ENCODE measurements around the gene AQP5.

The AQP5 gene

GRCh38 chr12:49961111-49961922, at the start of gene AQP5:
TSS of gene AQP5 (plus strand) at chr12:49961872. CDS start at chr12:49962018, 146 bp downstream.
- DNase-seq, result no peak

GRCh38 chr12:49912345-49913255, 49.1 kb upstream of the AQP5 start:
- DNase-seq, result no peak

- no peak for DNase-seq
Measured at GRCh38 chr12:49916129-49916919, 45.3 kb upstream of the AQP5 start.

GRCh38 chr12:49917166-49917787, 44.4 kb upstream of the AQP5 start:
- no peak for DNase-seq

GRCh38 chr12:49917788-49918173, 43.9 kb upstream of the AQP5 start:
- DNase-seq, result no peak

- DNase-seq, result peak; percentile 56
Measured at GRCh38 chr12:49920241-49920914, 41.3 kb upstream of the AQP5 start.

GRCh38 chr12:49920915-49921286, 40.8 kb upstream of the AQP5 start:
- no peak for DNase-seq

- DNase-seq, result no peak
Measured at GRCh38 chr12:49921299-49921698, 40.4 kb upstream of the AQP5 start.

- DNase-seq, result no peak
Measured at GRCh38 chr12:49921936-49922335, 39.7 kb upstream of the AQP5 start.

- no peak for DNase-seq
Measured at GRCh38 chr12:49922349-49923034, 39.2 kb upstream of the AQP5 start.

- DNase-seq, result no peak
Measured at GRCh38 chr12:49923035-49923644, 38.5 kb upstream of the AQP5 start.

GRCh38 chr12:49923880-49924556, 37.7 kb upstream of the AQP5 start:
- DNase-seq, result no peak

GRCh38 chr12:49924628-49925246, 36.9 kb upstream of the AQP5 start:
- no peak for DNase-seq

- no peak for DNase-seq
Measured at GRCh38 chr12:49925433-49926204, 36.1 kb upstream of the AQP5 start.

- no peak for DNase-seq
Measured at GRCh38 chr12:49928471-49928870, 33.2 kb upstream of the AQP5 start.

- no peak for DNase-seq
Measured at GRCh38 chr12:49929581-49929980, 32.1 kb upstream of the AQP5 start.

GRCh38 chr12:49930515-49931288, 31.0 kb upstream of the AQP5 start:
- peak; percentile 76 for DNase-seq

GRCh38 chr12:49932023-49932422, 29.6 kb upstream of the AQP5 start:
- DNase-seq, result no peak
